Measurements from ENCODE around the gene DIPK1A. TPM values are rescaled to one million over a fixed set of nuclear protein-coding genes. Genes with fewer than 3 reads are reported as not detected.

Gene DIPK1A
- total and polyA plus RNA-seq, 10 donors = 5.4 to 15.7 (median 9.9) TPM

GRCh38 chr1:92961896-92962752 lies 862 bp upstream of the DIPK1A start:
- Histone ChIP-seq H3K36me3 (no peaks in the 10 kb centered on the region), H3K27ac (peak overlapping the region; percentile 93 to 98 (median 96)), H3K9me3 (no peaks in the 10 kb centered on the region), H3K4me1 (peaks cover 9 to 77% (median 49%) of the 10 kb centered on the region in 6 donors), H3K4me3 (peak overlapping the region; percentile 47 to 93 (median 71)), H3K27me3 (replicated peaks in 1 of 7) (no peaks in the 10 kb centered on the region)
- DNase-seq = no peak
- TF ChIP-seq POLR2A (IDR thresholded peaks at IDR 0.05) (peak in 1 of 3 donors; percentile 3), CTCF (IDR thresholded peaks at IDR 0.05 in 8 of 11, conservative IDR thresholded peaks at IDR 0.05 in 3 of 11) (peak in 1 of 11 experiments; percentile 3), POLR2AphosphoS5 (IDR thresholded peaks at IDR 0.05) (peak in 1 of 3 donors; percentile 21)
- WGBS, 5 donors = 1 to 5% (median 2%) methylated on average over 31 to 32 of the region's 32 CpGs
- intact Hi-C loops (cut with DNase I; ENCODE audit: low total_unique reads) = no loop called here

GRCh38 chr1:92960395-92961130 lies 699 bp downstream of the DIPK1A start:
- intact Hi-C loops (cut with DNase I; ENCODE audit: low total_unique reads) = no loop called here
- H3K36me3 ChIP-seq = no peaks in the 10 kb centered on the region
- 1 to 2% (median 2%) methylated on average over 21 to 44 of the region's 44 CpGs for WGBS, 5 donors
- peak overlapping the region; percentile 47 to 93 (median 71) for H3K4me3 ChIP-seq
- H3K27me3 ChIP-seq (replicated peaks in 1 of 7) = no peaks in the 10 kb centered on the region
- peak; percentile 82 for DNase-seq
- no peaks in the 10 kb centered on the region for H3K9me3 ChIP-seq
- TF ChIP-seq CTCF (IDR thresholded peaks at IDR 0.05 in 8 of 11, conservative IDR thresholded peaks at IDR 0.05 in 3 of 11) (peak; percentile 46 to 87 (median 75)), POLR2AphosphoS5 (IDR thresholded peaks at IDR 0.05) (peak; percentile 26 to 82 (median 43)), POLR2A (IDR thresholded peaks at IDR 0.05) (no peak)
- peaks cover 18 to 91% (median 65%) of the 10 kb centered on the region in 6 donors for H3K4me1 ChIP-seq
- H3K27ac ChIP-seq = peak overlapping the region; percentile 93 to 98 (median 96)

- DNase-seq = no peak
Observed at GRCh38 chr1:92958203-92958970, 2.9 kb downstream of the DIPK1A start.

More at GRCh38 chr1:92958203-92958970, 2.9 kb downstream of the DIPK1A start:
- Histone ChIP-seq H3K9me3 (no peaks in the 10 kb centered on the region), H3K27ac (peak overlapping the region in 4 of 8 donors; percentile 10 to 73 (median 50)), H3K4me3 (no peak overlapping the region), H3K36me3 (no peaks in the 10 kb centered on the region), H3K27me3 (replicated peaks in 1 of 7) (no peaks in the 10 kb centered on the region), H3K4me1 (peaks cover 23 to 91% (median 76%) of the 10 kb centered on the region in 6 donors)
- TF ChIP-seq CTCF (IDR thresholded peaks at IDR 0.05 in 8 of 11, conservative IDR thresholded peaks at IDR 0.05 in 3 of 11) (no peak), POLR2AphosphoS5 (IDR thresholded peaks at IDR 0.05) (no peak), POLR2A (IDR thresholded peaks at IDR 0.05) (no peak)
- intact Hi-C loops (cut with DNase I; ENCODE audit: low total_unique reads) = loop anchor here (10.0 kb wide), 1 partner anchor 94 kb away; no protein-coding TSS in a partner anchor
- 84 to 96% (median 92%) methylated on average over 1 of the region's 1 CpG for WGBS, 5 donors

Data from spleen (tissue), 11 donors.